NOMO-1 treated with DMSO at 0.1 percent for 48 hours (cell line): Measurements from ENCODE around the gene CLK4.

ENCODE experiments used
- DNase-seq: peaks from one replicate; lab custom pipeline; 2025; ENCODE audit not compliant: unreplicated experiment; lab: John Stamatoyannopoulos, UW

The CLK4 gene

DNA sequence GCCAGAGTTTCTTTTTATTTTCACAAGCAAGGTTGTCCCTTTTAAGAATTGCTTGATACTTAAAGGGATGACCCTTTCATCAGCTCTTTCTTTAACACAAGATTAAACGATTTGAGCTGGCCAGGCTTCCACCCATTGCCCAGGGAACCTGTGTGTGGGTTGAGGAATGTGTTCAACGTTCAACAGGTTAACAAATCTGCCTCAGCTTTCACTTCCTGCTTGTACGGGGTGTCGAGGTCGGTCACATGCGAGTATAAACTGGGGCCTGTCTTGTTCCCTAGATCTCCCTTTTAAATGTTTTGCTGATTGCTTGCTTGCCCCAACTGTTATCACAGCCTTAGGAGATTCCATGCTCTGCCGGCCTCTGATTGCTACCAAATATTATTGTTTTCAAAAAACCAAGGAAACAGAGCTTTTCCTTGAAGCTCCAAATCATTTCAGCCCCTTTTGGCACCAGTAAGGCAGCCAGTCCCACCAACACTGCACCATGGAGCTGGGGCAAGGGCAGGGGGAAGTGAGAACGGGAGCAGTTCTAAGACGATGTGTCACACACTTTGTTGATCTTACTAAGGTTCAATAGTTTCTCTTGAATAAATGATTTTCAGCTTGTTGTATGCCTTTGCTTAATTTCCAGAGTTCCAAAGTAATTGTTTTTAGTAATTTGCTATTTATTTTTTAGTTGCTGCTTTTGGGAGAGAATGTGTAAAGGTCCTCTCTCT, 10.7 kb upstream of the CLK4 start:
- DNase-seq, result peak; percentile 62

DNA sequence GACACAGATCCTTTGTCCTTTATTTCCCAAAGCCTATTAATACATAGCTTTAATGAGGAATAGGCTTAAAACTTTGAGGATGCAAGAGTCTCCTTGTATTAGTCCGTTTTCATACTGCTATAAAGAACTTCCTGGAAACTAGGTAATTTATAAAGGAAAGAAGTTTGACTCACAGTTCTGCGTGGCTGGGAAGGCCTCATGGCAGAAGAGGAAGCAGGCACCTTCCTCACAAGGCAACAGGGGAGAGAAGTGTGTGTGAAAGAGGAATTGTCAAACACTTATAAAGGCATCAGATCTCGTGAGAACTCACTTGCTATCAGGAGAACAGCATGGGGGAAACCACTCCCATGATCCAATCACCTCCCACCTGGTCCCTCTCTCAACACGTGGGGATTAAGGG, 5.4 kb upstream of the CLK4 start:
- DNase-seq, result no peak

DNA sequence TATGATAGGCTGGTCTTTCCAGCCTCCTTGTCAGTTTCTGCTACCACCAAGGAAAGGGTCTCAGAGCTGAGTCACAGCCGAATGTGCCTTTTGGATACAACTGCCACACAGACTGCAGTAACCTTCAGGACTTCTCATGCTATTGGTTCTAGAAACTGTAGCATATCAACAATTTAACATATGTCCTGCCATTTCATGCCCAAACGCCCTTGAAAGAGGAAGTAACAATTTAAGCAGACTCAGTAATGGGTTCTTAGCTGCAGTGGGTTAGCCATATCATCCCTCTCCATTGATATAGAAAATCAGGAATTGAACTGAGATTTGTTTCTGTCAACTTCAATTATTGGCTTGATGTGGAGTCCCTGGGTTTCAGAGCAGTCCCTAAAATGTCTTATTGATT, 4.1 kb upstream of the CLK4 start:
- DNase-seq, result no peak

DNA sequence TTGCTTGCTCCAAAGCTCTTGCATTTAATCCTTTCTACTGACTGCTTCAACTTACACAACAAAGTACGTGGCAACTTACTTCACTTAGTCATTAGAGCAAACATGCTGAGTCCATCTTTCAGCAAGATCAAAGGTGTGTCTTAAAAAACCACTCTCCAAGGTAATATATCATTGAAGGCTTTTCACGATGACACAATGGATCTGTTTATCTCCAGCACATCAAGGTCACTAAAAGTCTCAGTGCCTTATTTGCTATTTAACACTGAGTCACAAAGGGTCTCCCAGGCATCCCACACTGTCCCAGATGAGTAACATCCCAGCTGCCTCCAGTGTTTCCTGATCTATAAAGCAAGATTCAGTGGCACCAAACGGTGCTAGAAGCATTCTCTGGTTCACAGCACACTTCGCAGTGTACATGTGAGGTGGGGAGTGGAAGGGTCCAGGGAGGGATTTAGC, 3.7 kb upstream of the CLK4 start:
- no peak for DNase-seq

DNA sequence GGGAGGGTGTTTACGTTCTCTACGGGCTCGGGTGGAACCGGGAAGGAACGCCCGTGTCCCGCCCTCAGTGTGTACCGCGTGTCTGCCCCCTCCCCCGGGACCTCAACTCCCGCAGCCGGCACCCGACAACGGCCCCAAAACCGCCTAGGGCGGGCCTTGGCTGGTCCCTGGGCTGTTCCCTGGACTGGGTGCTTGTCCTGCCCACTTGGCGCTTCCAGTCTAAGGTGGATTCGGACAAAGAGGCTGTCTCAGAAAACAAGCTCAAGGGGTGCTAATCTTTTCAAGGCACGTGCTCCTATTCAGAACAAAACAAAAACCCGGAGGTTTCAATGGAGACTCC, 379 bp upstream of the CLK4 start:
- no peak for DNase-seq

DNA sequence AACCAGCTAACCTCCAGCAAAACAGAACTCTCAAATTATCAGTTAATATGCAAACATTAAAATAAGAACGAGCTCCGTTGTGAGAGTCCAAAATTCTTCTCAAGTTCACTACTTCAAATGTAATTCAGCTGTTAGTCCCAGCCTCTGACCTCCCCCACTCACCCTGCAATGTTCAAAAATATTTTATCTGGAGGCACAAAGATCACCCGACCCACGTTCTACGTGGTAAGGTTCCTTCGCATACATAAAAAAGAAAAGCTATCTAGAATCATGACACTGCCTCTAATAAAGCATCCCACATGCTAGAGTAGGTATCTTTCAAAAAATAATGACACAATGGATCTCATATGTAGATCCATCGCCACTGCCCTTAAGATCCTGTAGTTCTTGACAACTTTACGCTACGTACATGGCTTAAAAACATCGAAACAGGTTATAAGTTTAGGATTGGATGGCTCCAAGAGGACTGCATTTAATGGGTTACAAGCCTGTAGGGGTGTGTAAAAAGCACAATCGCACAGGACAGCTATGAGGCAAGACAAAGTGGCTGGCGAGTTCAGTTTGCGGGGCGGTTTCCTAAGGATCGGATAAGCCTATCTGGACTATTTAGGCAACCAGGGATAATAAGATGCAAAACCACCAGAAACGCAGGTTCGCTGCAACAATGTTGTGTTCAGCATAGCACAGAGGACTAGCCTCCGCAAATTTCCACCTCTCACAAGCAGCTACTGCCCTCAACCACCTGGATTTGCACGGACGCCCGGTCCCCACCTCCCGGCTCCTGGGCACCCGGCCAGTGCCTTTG, 969 bp downstream of the CLK4 start:
- peak; percentile 49 for DNase-seq

DNA sequence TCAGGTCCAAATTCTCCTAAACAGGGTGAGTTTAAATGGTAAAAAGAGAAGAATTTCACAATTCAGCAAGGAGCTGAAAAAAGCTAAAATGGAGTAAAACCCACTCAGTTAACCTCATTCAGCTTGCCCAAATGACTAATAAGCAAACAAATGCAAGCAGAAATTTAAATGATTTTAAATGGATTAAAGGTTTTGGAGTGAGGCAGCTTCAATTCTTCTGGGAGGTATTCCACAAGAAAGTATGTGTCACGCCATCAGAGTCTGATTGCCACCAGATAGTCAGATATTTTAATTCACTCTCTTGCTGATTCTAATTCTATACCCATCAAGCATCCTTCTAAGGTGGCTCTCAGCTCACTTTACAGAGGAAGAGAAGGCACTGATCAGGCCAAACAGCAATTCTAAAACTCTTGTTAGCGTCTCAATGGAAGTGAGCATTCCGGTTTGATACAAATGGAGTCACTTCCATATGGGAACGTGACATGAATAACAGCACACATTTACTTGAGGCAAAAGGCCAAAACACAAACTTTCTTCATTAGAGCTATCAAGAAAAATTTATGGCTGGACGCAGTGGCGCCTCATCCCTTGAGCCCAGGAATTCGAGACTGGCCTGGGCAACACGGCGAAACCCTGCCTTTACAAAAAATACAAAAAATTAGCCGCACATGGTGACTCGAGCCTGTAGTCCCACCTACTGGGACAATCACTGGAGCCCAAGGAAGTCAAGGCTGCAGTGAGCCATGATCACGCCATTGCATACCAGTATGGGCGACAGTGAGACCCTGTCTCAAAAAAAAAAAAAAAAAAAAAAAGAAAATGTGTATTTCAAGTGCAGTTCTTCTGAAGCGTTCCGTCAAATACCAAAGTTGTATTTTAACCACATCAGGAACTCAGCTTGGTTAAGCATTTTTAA, 2.0 kb downstream of the CLK4 start:
- DNase-seq, result no peak

DNA sequence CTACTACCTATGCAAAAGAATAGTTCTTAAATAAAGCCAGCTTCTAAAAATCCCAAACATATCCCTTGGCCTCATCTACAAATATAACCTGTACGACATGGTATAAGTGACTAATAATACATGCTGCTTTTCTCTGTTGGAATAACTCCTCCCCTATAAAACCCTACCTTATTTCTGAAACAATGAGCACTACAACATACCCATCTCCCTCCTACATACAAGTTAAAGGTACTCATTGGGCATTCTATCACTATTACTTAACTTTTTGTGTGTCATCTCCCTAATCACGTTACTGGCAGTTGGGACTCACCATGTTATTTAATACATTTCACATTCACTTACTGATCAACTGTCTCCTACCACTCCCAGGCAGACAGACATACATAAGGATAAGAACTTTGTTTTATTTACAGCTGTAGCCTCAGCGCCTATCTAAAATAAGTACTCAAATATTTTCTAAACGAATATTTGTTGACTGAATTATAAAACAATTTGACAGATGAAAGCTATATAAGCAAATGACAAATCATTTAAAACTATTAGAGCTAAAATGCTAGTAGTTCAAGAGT, 4.1 kb downstream of the CLK4 start:
- no peak for DNase-seq

DNA sequence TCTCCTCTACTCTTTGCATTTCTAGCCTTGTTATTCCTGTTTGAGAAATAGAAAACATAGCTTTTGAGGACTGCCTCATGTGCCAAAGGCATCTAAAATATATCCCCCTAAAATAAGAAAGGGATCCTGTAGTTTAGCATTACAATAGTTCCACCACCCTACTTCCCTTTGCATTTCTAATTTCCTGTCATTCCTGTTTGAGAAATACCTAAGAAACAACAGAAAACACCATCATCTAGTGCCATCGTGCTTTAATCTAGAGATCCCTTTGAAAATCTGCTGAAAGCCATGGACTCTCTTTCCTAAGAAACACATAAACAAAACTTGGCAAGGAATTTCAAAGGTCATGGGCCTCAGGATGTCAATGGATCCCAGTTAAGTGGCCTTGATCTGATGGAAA, 7.5 kb downstream of the CLK4 start:
- no peak for DNase-seq

DNA sequence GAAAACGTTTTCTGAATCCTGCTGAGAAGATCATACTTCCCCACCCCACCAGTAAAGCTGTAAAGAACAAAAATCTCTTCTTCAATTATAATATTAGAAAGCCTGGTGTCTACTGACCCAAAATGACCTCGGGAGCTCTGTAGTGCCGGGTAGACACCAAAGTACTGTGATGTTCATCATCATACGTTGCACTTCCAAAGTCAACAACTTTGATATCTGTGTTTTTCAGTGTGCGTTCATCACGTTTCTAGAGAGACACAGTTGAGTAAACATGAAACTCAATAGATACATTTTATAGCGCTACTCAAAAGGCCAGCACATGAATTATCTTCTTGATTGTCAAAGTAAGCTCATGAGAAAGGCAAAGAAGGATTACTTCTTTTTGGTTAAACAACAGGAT, 14.6 kb downstream of the CLK4 start:
- DNase-seq, result no peak

DNA sequence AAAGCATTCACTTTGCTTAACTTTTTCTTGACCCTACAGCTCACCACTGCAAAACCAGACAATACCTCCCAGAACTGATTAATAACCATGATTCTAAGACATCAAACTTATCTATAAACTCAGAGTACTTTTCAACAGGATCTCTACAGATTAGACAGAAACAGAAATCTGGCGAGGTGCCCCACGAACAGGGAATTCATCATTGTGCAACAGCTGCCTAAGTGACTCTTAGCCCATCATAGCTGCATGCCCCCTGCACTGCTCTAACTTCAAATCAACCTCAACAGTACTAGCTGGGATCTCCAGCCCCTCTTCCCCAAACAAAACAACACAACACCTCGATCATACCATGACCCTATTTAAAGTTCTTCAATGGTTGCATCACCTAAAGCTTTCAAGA, 20.6 kb downstream of the CLK4 start:
- no peak for DNase-seq

DNA sequence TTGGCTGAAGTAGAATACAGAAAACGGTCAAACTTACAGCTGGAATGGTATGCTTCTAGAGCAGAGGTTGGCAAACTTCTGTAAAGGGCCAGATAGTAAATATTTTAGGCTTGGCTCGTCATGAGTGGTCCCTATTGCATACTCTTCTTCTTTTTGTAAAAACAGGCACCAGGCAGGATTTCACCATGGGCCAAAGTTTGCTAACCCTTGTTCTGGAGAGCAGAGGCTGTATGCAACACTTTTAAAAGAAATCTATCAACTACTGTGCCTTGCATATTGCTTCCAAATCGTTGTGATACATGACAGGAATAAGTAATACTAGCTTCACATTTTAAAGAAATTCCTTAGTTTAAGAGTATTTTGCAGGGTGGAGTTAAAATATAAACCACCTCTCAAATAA, 21.1 kb downstream of the CLK4 start:
- DNase-seq, result no peak

DNA sequence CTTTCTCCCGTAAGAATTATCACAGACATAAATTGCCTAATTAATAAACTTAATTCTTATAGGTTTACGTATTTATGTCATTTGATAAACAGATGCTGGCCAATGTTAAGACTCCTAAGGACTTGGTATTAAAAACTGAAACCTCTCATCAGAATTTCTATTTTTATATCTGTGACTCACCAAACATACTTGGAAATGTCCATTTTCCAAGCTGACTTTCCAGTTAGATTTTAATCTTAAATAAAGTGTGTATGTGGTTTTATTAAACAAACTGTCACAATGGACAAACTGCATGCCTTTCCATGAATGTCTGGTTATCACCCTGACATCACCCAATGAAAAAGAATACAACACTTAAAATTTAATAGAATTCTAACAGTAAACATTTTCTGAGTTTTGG, 24.1 kb downstream of the CLK4 start:
- DNase-seq, result no peak

DNA sequence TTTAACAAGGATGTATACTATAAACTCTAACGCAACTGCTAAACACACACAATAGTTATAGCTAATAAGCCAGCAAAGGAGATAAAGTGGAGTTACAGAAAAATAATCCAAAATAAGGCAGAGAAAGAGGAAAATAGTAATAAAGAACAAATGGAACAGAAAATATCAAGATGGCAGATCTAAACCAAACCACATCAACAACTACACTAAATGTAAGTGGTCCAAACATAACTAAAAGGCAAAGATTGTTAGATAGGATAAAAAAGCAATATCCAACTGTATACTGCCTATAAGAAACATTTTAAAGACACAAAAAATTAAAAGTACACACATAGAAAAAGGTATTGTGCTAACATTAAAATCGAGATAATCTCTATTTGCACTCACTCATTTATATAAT, 31.1 kb downstream of the CLK4 start:
- no peak for DNase-seq

DNA sequence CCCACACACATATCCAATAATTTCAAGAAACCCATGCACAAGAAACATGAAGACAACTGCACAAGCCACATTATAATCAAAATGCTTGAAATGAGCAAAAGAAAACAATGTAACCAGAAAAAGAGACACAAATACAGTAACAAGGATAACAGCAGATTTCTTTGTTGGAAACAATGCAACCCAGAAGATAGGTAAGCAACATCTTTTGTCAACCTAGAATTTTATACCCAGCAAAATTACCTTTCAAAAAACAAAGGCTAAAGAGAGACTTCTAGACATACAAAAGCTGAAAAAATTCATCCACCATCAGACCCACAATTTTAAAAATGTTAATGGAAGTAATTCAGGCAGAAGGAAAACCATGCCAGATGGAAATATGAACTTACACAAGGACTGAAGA, 31.7 kb downstream of the CLK4 start:
- no peak for DNase-seq

DNA sequence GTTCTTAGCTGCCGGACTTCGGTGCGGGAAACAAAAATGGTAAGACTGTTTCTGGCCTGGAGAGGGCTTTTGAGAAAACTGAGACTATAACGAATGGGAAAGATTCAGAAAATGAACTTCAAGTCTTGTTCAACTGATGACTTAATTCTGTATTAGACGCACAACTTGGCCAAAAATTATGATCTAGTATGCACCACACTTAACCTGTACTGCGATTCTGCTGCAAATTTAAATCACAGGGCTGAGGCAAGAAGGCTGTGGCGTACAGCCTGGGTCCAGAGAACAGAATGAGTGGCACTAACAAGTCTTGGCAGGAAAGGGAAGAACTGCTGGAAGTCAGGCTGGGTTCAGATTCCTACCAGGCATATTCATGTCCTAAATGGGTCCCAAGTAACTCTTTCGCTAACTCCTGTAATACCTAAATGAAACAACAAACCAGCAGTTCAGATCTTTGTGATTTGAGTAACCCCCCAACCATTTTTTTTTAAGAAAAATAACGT, 35.9 kb downstream of the CLK4 start:
- DNase-seq, result no peak

DNA sequence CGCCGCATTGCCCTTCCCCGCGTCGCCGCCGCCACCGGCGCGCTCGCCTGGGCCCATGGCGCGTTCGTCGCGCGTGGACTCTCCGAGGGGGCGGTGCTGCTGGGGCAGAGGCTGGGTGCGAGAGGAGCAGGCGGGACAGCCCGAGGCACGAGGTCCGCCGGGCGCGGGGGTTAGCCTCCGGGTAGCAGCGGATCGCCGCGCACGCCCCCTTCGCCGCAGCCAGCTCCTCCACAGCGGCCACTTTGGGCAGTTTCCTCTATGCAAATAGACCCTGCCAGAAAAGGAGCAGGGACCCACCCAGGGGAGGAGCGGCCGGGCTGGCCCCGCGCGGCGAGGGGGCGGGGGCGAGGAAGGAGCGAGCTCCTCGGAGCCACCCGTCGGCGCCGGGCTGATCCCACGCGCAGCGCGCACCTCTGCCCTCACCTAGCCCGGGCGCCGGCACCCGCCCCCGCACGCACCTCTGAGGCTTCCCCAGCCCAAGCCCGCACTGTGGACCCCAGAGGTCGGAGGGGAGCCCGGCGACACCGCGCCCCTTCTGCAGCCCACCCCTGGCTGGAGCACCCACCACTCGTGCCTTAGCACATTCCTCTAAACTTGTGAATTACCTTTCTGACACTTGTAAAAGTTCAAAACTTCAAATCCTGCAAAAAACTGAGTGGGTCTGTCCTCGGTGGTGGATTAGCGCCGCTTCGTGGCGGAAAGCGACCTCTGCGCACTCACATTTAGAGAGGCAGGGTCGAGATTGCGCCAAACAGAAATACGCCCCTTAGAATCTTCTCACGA, 36.5 kb downstream of the CLK4 start, which contains the start of gene COL23A1:
Gene COL23A1, minus strand, starts transcription at position 253 of the 783 bp plus-strand sequence.
- DNase-seq, result peak; percentile 76

DNA sequence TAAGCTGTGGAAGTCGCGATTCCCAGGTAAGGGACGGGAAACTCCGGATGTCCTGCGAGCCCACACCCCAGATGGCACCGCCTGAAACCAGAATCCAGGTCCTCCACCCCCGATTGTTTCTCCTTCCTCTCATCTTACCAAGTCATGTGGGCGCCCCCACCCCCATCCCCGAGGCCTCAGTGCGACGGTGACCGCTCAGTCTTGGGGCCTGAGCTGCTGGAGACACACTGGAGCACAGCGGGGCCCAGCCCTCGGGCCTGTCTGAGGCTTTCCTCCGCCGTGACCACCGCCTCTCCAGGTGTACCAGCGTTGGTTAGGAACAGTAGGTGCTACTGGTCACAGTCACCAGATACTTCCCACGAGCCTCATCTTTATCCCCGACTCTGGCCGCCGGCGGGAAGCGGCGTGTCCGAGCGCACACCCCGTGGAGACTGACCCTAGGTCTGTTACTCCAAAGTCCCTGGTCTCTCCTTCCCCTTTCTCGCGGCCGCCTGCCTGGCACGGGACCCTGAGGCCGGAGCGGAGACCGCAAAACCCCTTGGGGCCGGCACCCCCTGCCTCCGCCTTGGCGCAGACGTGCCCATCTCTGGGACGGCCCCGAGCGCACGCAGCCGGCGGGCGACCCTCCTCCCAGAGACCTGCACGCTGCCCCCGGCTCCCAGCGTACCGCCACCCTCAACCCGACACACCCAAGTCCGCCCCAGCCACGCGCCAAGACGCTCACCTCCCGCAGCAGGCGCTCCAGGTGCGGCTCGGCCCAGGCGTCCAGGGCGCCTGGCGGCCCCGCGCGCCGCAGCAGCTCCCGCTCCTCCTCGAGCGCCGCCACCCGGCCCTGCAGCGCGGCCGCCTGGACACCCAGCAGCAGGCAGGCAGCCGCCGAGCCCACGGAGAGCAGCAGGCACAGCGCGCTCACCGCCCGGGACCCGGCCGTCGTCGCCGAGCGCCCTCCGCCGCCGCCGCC, 37.4 kb downstream of the CLK4 start:
- peak; percentile 34 for DNase-seq

DNA sequence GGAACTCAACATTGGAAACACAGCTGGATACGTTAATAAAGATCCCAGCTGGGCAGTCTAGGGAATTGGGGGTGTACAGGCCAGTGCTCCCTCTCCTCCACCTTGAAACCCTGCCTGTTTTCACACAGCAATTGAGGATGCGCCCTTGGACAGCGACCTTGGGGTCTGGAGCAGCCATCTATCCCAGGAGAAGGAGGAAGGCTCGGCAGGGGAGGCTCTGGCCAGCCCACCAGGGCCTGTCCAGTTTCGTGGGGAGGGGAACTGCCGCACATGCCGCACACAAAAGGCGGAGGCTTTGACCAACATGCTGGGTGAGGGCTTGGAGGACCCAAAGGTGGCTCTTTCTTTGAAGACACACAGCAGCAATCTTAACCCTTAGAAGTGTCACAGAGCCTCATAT, 38.1 kb downstream of the CLK4 start:
- no peak for DNase-seq
